DND-41 (cell line): ENCODE measurements around the gene ARHGAP21.

Experiments
- ATAC-seq: fragments of 200-7000 bp; cut with Tn5 transposase; 3 replicates; pipeline ENCODE4 v1.9.1; 2021; ENCODE audit warnings: low read depth; ENCODE audit not compliant: insufficient read depth
- DNase-seq: peaks from one replicate; pipeline ENCODE4 v3.0.0-alpha.2; 2020
- H2AFZ ChIP-seq: 2 replicates; pipeline ENCODE4 v1.6.0; 2012; ENCODE audit warnings: low read depth, low read length
- H3K27ac ChIP-seq: 2 replicates; pipeline ENCODE4 v1.5.1; 2012; ENCODE audit warnings: low read length, inconsistent platforms
- H3K27me3 ChIP-seq: fragments of 200-600 bp; sonication (generic); 2 replicates; pipeline ENCODE4 v1.6.0; 2012; ENCODE audit warnings: low read length, mild to moderate bottlenecking, inconsistent platforms; ENCODE audit not compliant: insufficient read depth, poor library complexity
- H3K36me3 ChIP-seq: 2 replicates; pipeline ENCODE4 v1.5.1; 2012; ENCODE audit warnings: low read length, inconsistent platforms; ENCODE audit not compliant: insufficient read depth
- H3K4me1 ChIP-seq: 2 replicates; pipeline ENCODE4 v1.5.1; 2012; ENCODE audit warnings: mild to moderate bottlenecking, low read length; ENCODE audit not compliant: insufficient read depth
- H3K4me2 ChIP-seq: 2 replicates; pipeline ENCODE4 v1.6.0; 2012; ENCODE audit warnings: mild to moderate bottlenecking, moderate library complexity, low read length, inconsistent platforms; ENCODE audit not compliant: insufficient read depth
- H3K4me3 ChIP-seq, 2 experiments: fragments of 200-600 bp in 1 of 2; shearing (Covaris generic) in 1 of 2; 2 replicates each; pipeline ENCODE4 v1.5.1; 2012 to 2016; ENCODE audit warnings: inconsistent platforms in 2 of 2, low read length in 2 of 2, mild to moderate bottlenecking in 2 of 2, low read depth in 1 of 2, moderate library complexity in 1 of 2
- H3K79me2 ChIP-seq: 2 replicates; pipeline ENCODE4 v1.6.0; 2012; ENCODE audit warnings: low read length, inconsistent platforms; ENCODE audit not compliant: insufficient read depth
- H3K9ac ChIP-seq: 2 replicates; pipeline ENCODE4 v1.6.0; 2012; ENCODE audit warnings: low read depth, mild to moderate bottlenecking, inconsistent platforms, low read length, moderate library complexity
- H3K9me3 ChIP-seq: 2 replicates; pipeline ENCODE4 v1.5.1; 2012; ENCODE audit warnings: low read length, moderate library complexity, mild to moderate bottlenecking, inconsistent platforms; ENCODE audit not compliant: insufficient read depth, severe bottlenecking
- H4K20me1 ChIP-seq: 2 replicates; pipeline ENCODE4 v1.6.0; 2012; ENCODE audit warnings: low read length; ENCODE audit not compliant: insufficient read depth
- EZH2 ChIP-seq: IDR thresholded peaks from 3 replicates; pipeline ENCODE4 v1.6.1; 2012; ENCODE audit warnings: borderline replicate concordance, low read depth, mild to moderate bottlenecking, moderate library complexity, low read length, inconsistent platforms; ENCODE audit not compliant: severe bottlenecking
- TF ChIP-seq, protein P1 (sequence below): IDR thresholded peaks from 2 replicates; pipeline ENCODE4 v1.5.1; 2012; ENCODE audit warnings: borderline replicate concordance, low read length, moderate library complexity, mild to moderate bottlenecking; ENCODE audit not compliant: poor library complexity, severe bottlenecking; ENCODE audit errors: extremely low read depth

Gene ARHGAP21

GRCh38 chr10:24678757-24679156 is 44.9 kb downstream of the ARHGAP21 start:
- Histone ChIP-seq H3K4me2 (no peak overlapping the region), H3K27ac (no peak overlapping the region), H3K9ac (no peak overlapping the region), H3K36me3 (no peaks in the 10 kb centered on the region; the same call in 1 of the 2 replicates), H3K4me1 (0 out of 2 replicates have a peak, but pooled peaks cover 3% of the 10 kb centered on the region), H4K20me1 (peaks cover 20% of the 10 kb centered on the region; the same call in 1 of the 2 replicates), H3K79me2 (peaks cover 97% of the 10 kb centered on the region), H3K27me3 (no peaks in the 10 kb centered on the region), H2AFZ (no peak overlapping the region), H3K9me3 (no peaks in the 10 kb centered on the region), H3K4me3 (no peak overlapping the region)
- DNase-seq, result no peak
- TF ChIP-seq EZH2, result no peak
- TF ChIP-seq, protein P1, sequence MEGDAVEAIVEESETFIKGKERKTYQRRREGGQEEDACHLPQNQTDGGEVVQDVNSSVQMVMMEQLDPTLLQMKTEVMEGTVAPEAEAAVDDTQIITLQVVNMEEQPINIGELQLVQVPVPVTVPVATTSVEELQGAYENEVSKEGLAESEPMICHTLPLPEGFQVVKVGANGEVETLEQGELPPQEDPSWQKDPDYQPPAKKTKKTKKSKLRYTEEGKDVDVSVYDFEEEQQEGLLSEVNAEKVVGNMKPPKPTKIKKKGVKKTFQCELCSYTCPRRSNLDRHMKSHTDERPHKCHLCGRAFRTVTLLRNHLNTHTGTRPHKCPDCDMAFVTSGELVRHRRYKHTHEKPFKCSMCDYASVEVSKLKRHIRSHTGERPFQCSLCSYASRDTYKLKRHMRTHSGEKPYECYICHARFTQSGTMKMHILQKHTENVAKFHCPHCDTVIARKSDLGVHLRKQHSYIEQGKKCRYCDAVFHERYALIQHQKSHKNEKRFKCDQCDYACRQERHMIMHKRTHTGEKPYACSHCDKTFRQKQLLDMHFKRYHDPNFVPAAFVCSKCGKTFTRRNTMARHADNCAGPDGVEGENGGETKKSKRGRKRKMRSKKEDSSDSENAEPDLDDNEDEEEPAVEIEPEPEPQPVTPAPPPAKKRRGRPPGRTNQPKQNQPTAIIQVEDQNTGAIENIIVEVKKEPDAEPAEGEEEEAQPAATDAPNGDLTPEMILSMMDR, result no peak
- no peak for ATAC-seq

DNA sequence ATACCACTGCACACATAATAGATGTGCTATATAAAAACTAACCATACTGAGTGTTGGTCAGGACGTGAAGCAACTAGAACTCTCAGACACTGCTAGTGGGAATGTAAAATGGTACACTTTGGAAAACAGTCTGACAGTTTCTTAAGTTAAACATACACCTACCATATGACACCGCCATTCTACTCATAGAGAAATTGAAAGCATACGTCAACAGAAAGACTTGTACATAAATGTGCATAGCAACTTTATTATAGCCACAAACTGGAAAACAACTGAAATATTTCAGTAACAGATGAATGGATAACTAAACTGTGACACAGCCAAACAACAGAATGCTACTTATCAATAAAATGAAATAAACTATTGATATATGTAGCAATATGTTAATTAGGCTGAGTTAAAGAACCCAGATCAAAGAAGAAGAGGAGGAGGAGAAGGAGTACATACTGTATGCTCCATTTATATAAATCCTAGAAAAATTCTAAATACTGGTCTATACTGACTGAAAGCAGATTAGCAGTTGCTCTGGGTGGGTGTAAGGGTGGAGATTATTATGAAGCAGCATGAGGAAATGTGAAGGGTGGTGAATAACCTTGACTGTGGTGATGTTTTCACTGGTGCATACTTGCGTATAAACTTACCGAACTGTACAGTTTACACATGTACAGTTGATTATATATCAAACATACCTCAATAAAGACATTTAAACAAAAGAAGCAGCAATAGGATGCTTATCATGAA is 48.6 kb downstream of the ARHGAP21 start:
- no peak for ATAC-seq
- TF ChIP-seq EZH2, result no peak
- TF ChIP-seq, protein P1, result no peak
- H3K4me1 ChIP-seq, result 0 out of 2 replicates have a peak, but pooled peaks cover 5% of the 10 kb centered on the region
- H2AFZ ChIP-seq, result no peak overlapping the region
- H3K9ac ChIP-seq, result no peak overlapping the region
- no peak for DNase-seq
- no peak overlapping the region for H3K4me3 ChIP-seq
- H3K9me3 ChIP-seq, result no peaks in the 10 kb centered on the region
- no peaks in the 10 kb centered on the region; the same call in 1 of the 2 replicates for H3K36me3 ChIP-seq
- no peaks in the 10 kb centered on the region for H3K27me3 ChIP-seq
- no peak overlapping the region for H3K4me2 ChIP-seq
- peaks cover 34% of the 10 kb centered on the region for H4K20me1 ChIP-seq
- peaks cover 92% of the 10 kb centered on the region for H3K79me2 ChIP-seq
- no peak overlapping the region for H3K27ac ChIP-seq

GRCh38 chr10:24670964-24671670 is 52.6 kb downstream of the ARHGAP21 start:
- Histone ChIP-seq H3K9me3 (no peaks in the 10 kb centered on the region), H3K27me3 (no peaks in the 10 kb centered on the region), H2AFZ (no peak overlapping the region), H3K9ac (no peak overlapping the region), H4K20me1 (peaks cover 16% of the 10 kb centered on the region), H3K4me2 (no peak overlapping the region), H3K4me1 (0 out of 2 replicates have a peak, but pooled peaks cover 5% of the 10 kb centered on the region), H3K27ac (peak overlapping the region; percentile 32; the same call in 1 of the 2 replicates), H3K79me2 (peaks cover 65% of the 10 kb centered on the region), H3K36me3 (peaks cover 22% of the 10 kb centered on the region), H3K4me3 (no peak overlapping the region)
- TF ChIP-seq, protein P1, result no peak
- ATAC-seq (no peak), DNase-seq (no peak)
